T-cell (primary cell): ENCODE measurements around the gene CREB3L4. TPM values are rescaled to one million over a fixed set of nuclear protein-coding genes. Genes with fewer than 3 reads are reported as not detected.
"Not testable (repeated sequence)": the region's sequence is repeated elsewhere in the genome, so short reads cannot be mapped to it uniquely, and the experiment has no call there.

Experiments
- ATAC-seq, 4 experiments: fragments of 200-7000 bp in 3 of 4; fragments of 150-1000 bp in 1 of 4; cut with Tn5 transposase; replicated peaks in 1 of 4; 1 replicate in 3 of 4; 2 replicates in 1 of 4; pipeline ENCODE4 v1.10.0; 2021; ENCODE audit warnings: moderate library complexity in 3 of 4, mild to moderate bottlenecking in 2 of 4, moderate number of reproducible peaks in 1 of 4
- CTCF ChIA-PET, 2 donors: fragments of 300-600 bp; sonication (Branson Sonifier 250); formaldehyde crosslinking; loops; one replicate each; lab custom pipeline; 2022; ENCODE audit warnings: antibody characterized with exemption in 2 of 2; lab: Charles Lee
- POLR2A ChIA-PET, 2 donors: fragments of 300-600 bp; sonication (Branson Sonifier 250); formaldehyde crosslinking; loops; one replicate each; lab custom pipeline; 2022; ENCODE audit warnings: antibody characterized with exemption in 2 of 2; lab: Charles Lee
- DNase-seq, 35 experiments: peaks; one replicate each; pipeline versions ENCODE4 v3.0.0 to v3.0.0-alpha.2; 2013 to 2023
- H3K27ac ChIP-seq: one replicate; pipeline ENCODE4 v1.5.1; 2013; ENCODE audit warnings: low read length
- H3K27me3 ChIP-seq, 2 experiments: replicated peaks in 1 of 2; 1 replicate in 1 of 2; 2 replicates in 1 of 2; pipeline versions ENCODE4 v1.6.1 to v1.7.0; 2013; ENCODE audit warnings: low read length in 1 of 2, mixed read lengths in 1 of 2; ENCODE audit not compliant: control insufficient read depth in 2 of 2, insufficient read depth in 2 of 2; ENCODE audit errors: extremely low read depth in 1 of 2
- H3K36me3 ChIP-seq, 2 donors: 1 replicate in 1 of 2; 2 replicates in 1 of 2; pipeline versions ENCODE4 v1.6.1 to v1.7.0; 2013; ENCODE audit warnings: low read length in 1 of 2; ENCODE audit not compliant: control insufficient read depth in 2 of 2, insufficient read depth in 1 of 2; ENCODE audit errors: extremely low read depth in 1 of 2
- H3K4me1 ChIP-seq, 2 experiments: 1 replicate in 1 of 2; 2 replicates in 1 of 2; pipeline versions ENCODE4 v1.6.1 to v1.7.0; 2013; ENCODE audit warnings: low read length in 2 of 2, mixed read lengths in 1 of 2; ENCODE audit not compliant: insufficient read depth in 2 of 2, control insufficient read depth in 1 of 2; ENCODE audit errors: extremely low read depth in 1 of 2
- H3K4me3 ChIP-seq, 2 donors: 1 replicate in 1 of 2; 2 replicates in 1 of 2; pipeline versions ENCODE4 v1.5.1 to v1.7.0; 2013; ENCODE audit warnings: mild to moderate bottlenecking in 2 of 2, low read length in 1 of 2, moderate library complexity in 1 of 2; ENCODE audit not compliant: control insufficient read depth in 1 of 2; ENCODE audit errors: extremely low read depth in 1 of 2
- H3K9me3 ChIP-seq: 2 replicates; pipeline ENCODE4 v1.7.0; 2013
- H3K27ac Mint-ChIP-seq, 2 donors: one replicate each; pipeline ENCODE4 v1.8.0; 2020 to 2021; ENCODE audit warnings: mild to moderate bottlenecking in 2 of 2, mixed read lengths in 2 of 2
- H3K27me3 Mint-ChIP-seq, 2 donors: one replicate each; pipeline ENCODE4 v1.8.0; 2021 to 2022; ENCODE audit warnings: mixed read lengths in 2 of 2
- H3K36me3 Mint-ChIP-seq: one replicate; pipeline ENCODE4 v1.8.0; 2021; ENCODE audit warnings: mixed read lengths
- H3K4me1 Mint-ChIP-seq, 3 donors: one replicate each; pipeline ENCODE4 v1.8.0; 2020 to 2022; ENCODE audit warnings: mixed read lengths in 3 of 3, mild to moderate bottlenecking in 1 of 3
- H3K4me3 Mint-ChIP-seq, 3 donors: one replicate each; pipeline ENCODE4 v1.8.0; 2020 to 2022; ENCODE audit warnings: mild to moderate bottlenecking in 3 of 3, mixed read lengths in 3 of 3, moderate library complexity in 3 of 3
- H3K9me3 Mint-ChIP-seq, 3 donors: one replicate each; pipeline ENCODE4 v1.8.0; 2020 to 2022; ENCODE audit warnings: mixed read lengths in 3 of 3
- WGBS: methylation state at CpG from one replicate; pipeline ENCODE4 v1.1.5; 2013; ENCODE audit warnings: missing lambda C conversion rate; ENCODE audit not compliant: insufficient coverage; 5-methylcytosine and 5-hydroxymethylcytosine counted together
- total RNA-seq, 35 experiments: library from RNA in 6 of 35; stranded (reverse) in 6 of 35; fragments of 120-200 nt in 1 of 35; gene quantifications; one replicate each; pipeline versions ENCODE4 v1.2.1 to v1.2.4 and lab custom pipeline; 2013 to 2026

The CREB3L4 gene
- total RNA-seq, 5 donors from 2014 or later (not counting 1 experiment from before 2014, with no cell fraction given) = 3.3 to 9.0 (median 6.3) TPM

DNA sequence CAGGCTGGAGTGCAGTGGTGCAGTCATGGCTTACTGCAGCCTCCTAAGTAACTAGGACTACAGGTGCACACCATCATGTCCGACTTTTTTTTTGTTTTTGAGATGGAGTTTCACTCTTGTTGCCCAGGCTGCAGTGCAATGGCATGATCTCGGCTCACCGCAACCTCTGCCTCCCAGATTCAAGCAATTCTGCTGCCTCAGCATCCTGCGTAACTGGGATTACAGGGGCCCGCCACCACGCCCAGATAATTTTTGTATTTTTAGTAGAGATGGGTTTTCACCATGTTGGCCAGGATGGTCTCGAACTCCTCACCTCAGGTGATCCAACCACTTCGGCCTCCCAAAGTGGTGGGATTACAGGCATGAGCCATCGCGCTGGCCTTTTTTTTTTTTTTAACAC lies 29.2 kb downstream of the CREB3L4 start:
- H3K4me3 ChIP-seq, H3K27ac ChIP-seq, H3K9me3 ChIP-seq, H3K27ac Mint-ChIP-seq, H3K4me3 Mint-ChIP-seq, DNase-seq, H3K27me3 Mint-ChIP-seq, H3K27me3 ChIP-seq, CTCF ChIA-PET, H3K9me3 Mint-ChIP-seq, ATAC-seq: not testable (repeated sequence)
- Histone ChIP-seq H3K36me3 (peaks cover 0 to 36% of the 10 kb centered on the region in 2 donors), H3K4me1 (peaks cover 8 to 24% of the 10 kb centered on the region in 2 experiments)
- Mint-ChIP-seq H3K4me1 (peaks cover 18 to 26% (median 18%) of the 10 kb centered on the region in 3 donors), H3K36me3 (peaks cover 21% of the 10 kb centered on the region)
- WGBS = 100% methylated on average over 3 of the region's 10 CpGs
- POLR2A ChIA-PET = interaction anchor here in 1 of 2 donors (0.6 to 0.7 kb wide), 2 partner anchors 41 to 223 kb away, joined by 4 to 5 read pairs; no protein-coding TSS in a partner anchor

DNA sequence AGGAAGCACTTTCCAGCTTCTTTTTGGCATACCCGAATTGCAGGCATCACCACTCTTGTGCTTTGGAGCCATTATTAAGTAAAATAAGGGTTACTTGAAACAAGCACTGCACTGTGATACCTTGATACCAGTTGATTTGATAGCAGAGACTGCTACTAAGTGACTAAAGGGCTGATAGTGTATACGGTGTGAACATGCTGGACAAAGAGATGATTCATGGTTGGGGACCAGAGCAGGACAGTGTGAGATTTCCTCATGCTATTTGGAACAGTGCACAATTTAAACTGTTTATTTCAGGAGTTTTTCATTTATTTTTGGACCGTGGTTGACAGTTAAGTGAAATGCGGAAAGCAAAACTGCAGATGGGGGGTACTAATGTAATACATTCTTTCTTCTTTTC lies 32.7 kb downstream of the CREB3L4 start:
- 100% methylated on average over 2 of the region's 4 CpGs for WGBS
- CTCF ChIA-PET = no interaction called here
- H3K36me3 Mint-ChIP-seq = peaks cover 5% of the 10 kb centered on the region
- no peaks in the 10 kb centered on the region for H3K4me1 ChIP-seq
- H3K9me3 Mint-ChIP-seq = no peaks in the 10 kb centered on the region
- no peak overlapping the region for H3K4me3 Mint-ChIP-seq
- no peak overlapping the region for H3K4me3 ChIP-seq
- H3K27me3 ChIP-seq = no peaks in the 10 kb centered on the region
- POLR2A ChIA-PET = no interaction called here
- ATAC-seq (no peak), DNase-seq (no peak)
- peaks cover 0 to 4% of the 10 kb centered on the region in 2 donors for H3K36me3 ChIP-seq
- no peaks in the 10 kb centered on the region for H3K9me3 ChIP-seq
- no peak overlapping the region for H3K27ac Mint-ChIP-seq
- no peaks in the 10 kb centered on the region for H3K27me3 Mint-ChIP-seq
- H3K4me1 Mint-ChIP-seq = peaks cover 0 to 2% (median under 1%) of the 10 kb centered on the region in 3 donors
- H3K27ac ChIP-seq = no peak overlapping the region

GRCh38 chr1:154006136-154006535 lies 38.4 kb downstream of the CREB3L4 start:
- H3K27ac ChIP-seq = no peak overlapping the region
- Mint-ChIP-seq H3K4me1 (no peaks in the 10 kb centered on the region), H3K4me3 (no peak overlapping the region), H3K27ac (no peak overlapping the region), H3K27me3 (no peaks in the 10 kb centered on the region), H3K36me3 (no peaks in the 10 kb centered on the region), H3K9me3 (no peaks in the 10 kb centered on the region)
- no peaks in the 10 kb centered on the region for H3K36me3 ChIP-seq
- no peaks in the 10 kb centered on the region for H3K27me3 ChIP-seq
- WGBS = no CpG with 5 or more reads among the region's 3 CpGs
- H3K4me1 ChIP-seq = no peaks in the 10 kb centered on the region
- ChIA-PET CTCF (no interaction called here), POLR2A (no interaction called here)
- H3K9me3 ChIP-seq = no peaks in the 10 kb centered on the region
- no peak for DNase-seq
- no peak overlapping the region for H3K4me3 ChIP-seq
- ATAC-seq = no peak

DNA sequence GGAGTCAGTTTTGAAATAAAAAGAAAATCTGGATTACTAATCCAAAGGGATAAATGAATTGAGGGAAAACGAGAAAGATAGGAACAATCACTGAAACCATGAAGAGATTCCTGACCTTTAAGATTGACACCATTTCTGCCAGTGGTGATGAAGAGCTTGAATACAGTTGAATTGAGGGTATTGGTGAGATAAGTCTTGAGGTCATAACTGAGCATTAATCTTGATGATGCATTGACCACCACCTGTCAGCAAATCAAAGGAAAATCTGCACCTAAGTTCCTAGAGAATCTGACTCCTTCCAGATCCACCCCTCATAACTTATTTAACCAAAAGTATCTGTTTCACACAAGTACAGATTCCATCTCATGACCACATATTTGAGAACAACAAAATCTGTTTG lies 44.4 kb downstream of the CREB3L4 start:
- Histone ChIP-seq H3K27ac (no peak overlapping the region), H3K36me3 (no peaks in the 10 kb centered on the region), H3K27me3 (peaks cover 0 to 4% of the 10 kb centered on the region in 2 experiments), H3K9me3 (no peaks in the 10 kb centered on the region), H3K4me1 (no peaks in the 10 kb centered on the region), H3K4me3 (no peak overlapping the region)
- Mint-ChIP-seq H3K9me3 (no peaks in the 10 kb centered on the region), H3K27ac (no peak overlapping the region), H3K4me1 (no peaks in the 10 kb centered on the region), H3K4me3 (no peak overlapping the region), H3K36me3 (no peaks in the 10 kb centered on the region), H3K27me3 (no peaks in the 10 kb centered on the region)
- no peak for DNase-seq
- ChIA-PET POLR2A (interaction anchor here in 1 of 2 donors (0.6 kb wide), 1 partner anchor 20 kb away, joined by 3 read pairs; no protein-coding TSS in a partner anchor), CTCF (interaction anchor here in 1 of 2 donors (0.6 kb wide), 1 partner anchor 26 kb away, joined by 3 read pairs; no protein-coding TSS in a partner anchor)
- no CpG with 5 or more reads among the region's 1 CpG for WGBS
- no peak for ATAC-seq

DNA sequence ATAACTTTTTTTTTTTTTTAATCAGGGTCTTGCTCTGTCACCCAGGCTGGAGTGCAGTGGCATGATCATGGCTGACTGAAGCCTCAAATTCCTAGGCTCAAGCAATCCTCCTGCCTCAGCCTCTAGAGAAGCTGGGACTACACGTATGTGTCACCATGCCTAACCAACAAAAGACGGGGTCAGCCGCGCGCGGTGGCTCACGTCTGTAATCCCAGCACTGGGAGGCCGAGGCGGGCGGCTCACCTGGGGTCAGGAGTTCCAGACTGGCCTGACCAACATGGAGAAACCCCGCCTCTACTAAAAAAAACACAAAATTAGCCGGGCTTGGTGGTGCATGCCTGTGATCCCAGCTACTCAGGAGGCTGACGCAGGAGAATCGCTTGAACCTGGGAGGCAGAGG lies 44.8 kb downstream of the CREB3L4 start:
- H3K36me3 Mint-ChIP-seq, H3K4me3 Mint-ChIP-seq, H3K4me1 Mint-ChIP-seq, H3K27ac Mint-ChIP-seq, H3K9me3 ChIP-seq, H3K27me3 ChIP-seq, CTCF ChIA-PET, H3K27ac ChIP-seq, H3K9me3 Mint-ChIP-seq, H3K4me1 ChIP-seq, H3K36me3 ChIP-seq, POLR2A ChIA-PET, H3K4me3 ChIP-seq, ATAC-seq, H3K27me3 Mint-ChIP-seq, DNase-seq: not testable (repeated sequence)
- 89% methylated on average over 12 of the region's 14 CpGs for WGBS

DNA sequence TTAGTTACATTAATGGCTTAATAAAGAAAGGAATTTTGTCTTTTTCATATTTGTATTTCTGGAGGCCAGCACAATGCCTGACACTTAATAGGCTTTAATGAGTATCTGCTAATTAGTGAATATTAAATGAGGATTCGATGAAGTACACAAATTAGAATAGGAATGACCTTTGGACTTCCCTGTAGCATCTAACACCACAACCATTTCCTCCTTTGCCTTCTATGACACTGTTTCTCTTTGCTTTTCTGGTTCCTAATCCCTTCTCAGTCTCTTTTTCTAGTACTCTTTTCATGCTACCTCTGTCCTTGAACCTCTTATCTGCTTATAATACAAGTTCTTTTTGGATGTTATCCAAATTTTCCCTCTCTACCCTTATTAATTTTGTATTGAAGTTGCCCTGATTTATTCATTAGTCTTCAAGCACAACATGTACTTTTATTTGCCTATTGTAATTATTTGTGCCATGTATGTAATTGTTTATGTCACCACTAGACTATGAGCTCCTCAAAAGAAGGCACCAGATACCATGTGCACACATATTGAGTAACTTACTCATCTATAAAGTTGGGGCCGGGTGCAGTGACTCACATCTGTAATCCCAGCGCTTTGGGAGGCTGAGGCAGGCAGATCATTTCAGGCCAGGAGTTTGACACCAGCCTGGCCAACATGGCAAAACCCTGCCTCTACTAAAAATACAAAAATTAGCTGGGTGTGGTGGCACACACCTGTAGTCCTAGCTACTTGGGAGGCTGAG lies 46.6 kb downstream of the CREB3L4 start:
- DNase-seq (no peak), ATAC-seq (no peak)
- Histone ChIP-seq H3K36me3 (no peaks in the 10 kb centered on the region), H3K27ac (no peak overlapping the region), H3K4me1 (no peaks in the 10 kb centered on the region), H3K9me3 (no peaks in the 10 kb centered on the region), H3K27me3 (peaks cover 0 to 4% of the 10 kb centered on the region in 2 experiments), H3K4me3 (no peak overlapping the region)
- ChIA-PET CTCF (no interaction called here), POLR2A (no interaction called here)
- Mint-ChIP-seq H3K27ac (no peak overlapping the region), H3K9me3 (no peaks in the 10 kb centered on the region), H3K4me1 (no peaks in the 10 kb centered on the region), H3K36me3 (no peaks in the 10 kb centered on the region), H3K4me3 (no peak overlapping the region), H3K27me3 (no peaks in the 10 kb centered on the region)
- WGBS = no CpG with 5 or more reads among the region's 3 CpGs
